Left lung (tissue), 10 donors: ENCODE results near the gene LSG1. TPM values are rescaled to one million over a fixed set of nuclear protein-coding genes. Genes with fewer than 3 reads are reported as not detected.

Source experiments
- ATAC-seq: fragments of 200-7000 bp; cut with Tn5 transposase; one replicate; pipeline ENCODE4 v1.9.1; 2020; ENCODE audit warnings: moderate library complexity
- DNase-seq, 4 donors: peaks; one replicate each; pipeline ENCODE4 v3.0.0-alpha.2; 2013 to 2020
- H3K27ac ChIP-seq, 2 donors: fragments of 200-600 bp; sonication (generic) in 1 of 2; one replicate each; pipeline versions ENCODE4 v1.5.0 to v1.8.0; 2020 to 2021
- H3K27me3 ChIP-seq, 2 donors: fragments of 200-600 bp; sonication (generic) in 1 of 2; one replicate each; pipeline versions ENCODE4 v1.5.0 to v1.8.0; 2020 to 2021
- H3K36me3 ChIP-seq, 2 donors: fragments of 200-600 bp; sonication (generic) in 1 of 2; one replicate each; pipeline versions ENCODE4 v1.5.0 to v1.8.0; 2020 to 2021
- H3K4me1 ChIP-seq, 2 donors: fragments of 200-600 bp; one replicate each; pipeline ENCODE4 v1.8.0; 2021
- H3K4me3 ChIP-seq, 2 donors: fragments of 200-600 bp; sonication (generic) in 1 of 2; one replicate each; pipeline versions ENCODE4 v1.5.0 to v1.8.0; 2020 to 2021; ENCODE audit warnings: mild to moderate bottlenecking in 1 of 2
- H3K9me3 ChIP-seq, 2 donors: fragments of 200-600 bp; sonication (generic) in 1 of 2; one replicate each; pipeline versions ENCODE4 v1.5.0 to v1.8.0; 2020 to 2021
- CTCF ChIP-seq, 2 donors: fragments of 200-600 bp; sonication (generic) in 1 of 2; IDR thresholded peaks; one replicate each; pipeline versions ENCODE4 v1.5.0 to v1.8.0; 2021; ENCODE audit warnings: antibody characterized with exemption in 2 of 2
- intact Hi-C, 2 donors: fragments of 100-400 bp; cut with DNase I; formaldehyde crosslinking; loops; one replicate each; pipeline versions ENCODE4 v1.11.2 to v1.14.2; 2022
- polyA plus RNA-seq, 6 donors: library from polyadenylated mRNA; unstranded; fragments of 120-200 nt; gene quantifications; one replicate each; pipeline ENCODE4 v1.2.1, GENCODE V29; 2013; ENCODE audit not compliant: insufficient read length in 6 of 6
- total RNA-seq, 2 donors: library from RNA; stranded (reverse); fragmentation: NEBNext Ultra II Directional; extraction: Animal tissue kit (Norgen Biotek cat#: 25700); gene quantifications; one replicate each; pipeline ENCODE4 v1.2.1, GENCODE V29; 2021
- donor health status: DM: no; HTN: yes; CAD: no.
- donor health status: DM: no; HTN: no; CAD: no.

Gene LSG1
- total and polyA plus RNA-seq, 8 donors: 18.2 to 74.0 (median 46.9) TPM

GRCh38 chr3:194617827-194618226 lies 54.2 kb downstream of the LSG1 start:
- DNase-seq: peak in 1 of 4 donors; percentile 31
- H3K4me3 ChIP-seq: no peak overlapping the region
- no peaks in the 10 kb centered on the region for H3K27me3 ChIP-seq
- no peak overlapping the region for H3K27ac ChIP-seq
- peaks cover 0 to 8% of the 10 kb centered on the region in 2 donors for H3K4me1 ChIP-seq
- H3K36me3 ChIP-seq: peaks cover 0 to 8% of the 10 kb centered on the region in 2 donors
- intact Hi-C loops: no loop called here
- no peaks in the 10 kb centered on the region for H3K9me3 ChIP-seq
- TF ChIP-seq CTCF (IDR thresholded peaks at IDR 0.05): no peak
- ATAC-seq: no peak

- H3K27ac ChIP-seq: no peak overlapping the region
- peaks cover 0 to 8% of the 10 kb centered on the region in 2 donors for H3K4me1 ChIP-seq
- no peak overlapping the region for H3K4me3 ChIP-seq
- H3K36me3 ChIP-seq: peaks cover 0 to 5% of the 10 kb centered on the region in 2 donors
- DNase-seq (peak in 1 of 4 donors; percentile 70), ATAC-seq (no peak)
- no peaks in the 10 kb centered on the region for H3K9me3 ChIP-seq
- no peaks in the 10 kb centered on the region for H3K27me3 ChIP-seq
- intact Hi-C loops: no loop called here
- TF ChIP-seq CTCF (IDR thresholded peaks at IDR 0.05): no peak
Observed at GRCh38 chr3:194617143-194617671, 54.8 kb downstream of the LSG1 start.

- H3K36me3 ChIP-seq: peaks cover 0 to 5% of the 10 kb centered on the region in 2 donors
- intact Hi-C loops: no loop called here
- peak in 2 of 4 donors; percentile 7 to 44 for DNase-seq
- ATAC-seq: no peak
- no peaks in the 10 kb centered on the region for H3K4me1 ChIP-seq
- H3K9me3 ChIP-seq: no peaks in the 10 kb centered on the region
- no peak overlapping the region for H3K4me3 ChIP-seq
- H3K27me3 ChIP-seq: no peaks in the 10 kb centered on the region
- TF ChIP-seq CTCF (IDR thresholded peaks at IDR 0.05): no peak
- no peak overlapping the region for H3K27ac ChIP-seq
Observed at GRCh38 chr3:194615226-194615625, 56.8 kb downstream of the LSG1 start.

- Histone ChIP-seq H3K27me3 (no peaks in the 10 kb centered on the region), H3K27ac (no peak overlapping the region), H3K36me3 (peaks cover 0 to 11% of the 10 kb centered on the region in 2 donors), H3K4me1 (peaks cover 0 to 3% of the 10 kb centered on the region in 2 donors), H3K9me3 (no peaks in the 10 kb centered on the region), H3K4me3 (no peak overlapping the region)
- intact Hi-C loops: no loop called here
- DNase-seq (peak in 1 of 4 donors; percentile 1), ATAC-seq (no peak)
- TF ChIP-seq CTCF (IDR thresholded peaks at IDR 0.05): no peak
Observed at GRCh38 chr3:194612221-194612620, 59.8 kb downstream of the LSG1 start.

- ATAC-seq (no peak), DNase-seq (peak in 1 of 4 donors; percentile 7)
- no peak for TF ChIP-seq CTCF (IDR thresholded peaks at IDR 0.05)
- no peaks in the 10 kb centered on the region for H3K27me3 ChIP-seq
- H3K36me3 ChIP-seq: peaks cover 0 to 11% of the 10 kb centered on the region in 2 donors
- H3K4me1 ChIP-seq: peaks cover 0 to 3% of the 10 kb centered on the region in 2 donors
- intact Hi-C loops: no loop called here
- H3K27ac ChIP-seq: no peak overlapping the region
- no peaks in the 10 kb centered on the region for H3K9me3 ChIP-seq
- no peak overlapping the region for H3K4me3 ChIP-seq
Observed at GRCh38 chr3:194610689-194611088, 61.3 kb downstream of the LSG1 start.
